Stimulated activated CD8-positive, alpha-beta memory T cell treated with anti-CD3 and anti-CD28 coated beads, Interleukin-2, amount 100 ng/mL, for 48 hours (primary cell): ENCODE measurements around the gene MECP2.
"Not testable (repeated sequence)": the region's sequence is repeated elsewhere in the genome, so short reads cannot be mapped to it uniquely, and the experiment has no call there.

Experiments used
- DNase-seq, 2 donors: peaks; one replicate each; pipeline ENCODE4 v3.0.0-alpha.2; 2020; ENCODE audit warnings: low read depth in 2 of 2

The MECP2 gene

DNA sequence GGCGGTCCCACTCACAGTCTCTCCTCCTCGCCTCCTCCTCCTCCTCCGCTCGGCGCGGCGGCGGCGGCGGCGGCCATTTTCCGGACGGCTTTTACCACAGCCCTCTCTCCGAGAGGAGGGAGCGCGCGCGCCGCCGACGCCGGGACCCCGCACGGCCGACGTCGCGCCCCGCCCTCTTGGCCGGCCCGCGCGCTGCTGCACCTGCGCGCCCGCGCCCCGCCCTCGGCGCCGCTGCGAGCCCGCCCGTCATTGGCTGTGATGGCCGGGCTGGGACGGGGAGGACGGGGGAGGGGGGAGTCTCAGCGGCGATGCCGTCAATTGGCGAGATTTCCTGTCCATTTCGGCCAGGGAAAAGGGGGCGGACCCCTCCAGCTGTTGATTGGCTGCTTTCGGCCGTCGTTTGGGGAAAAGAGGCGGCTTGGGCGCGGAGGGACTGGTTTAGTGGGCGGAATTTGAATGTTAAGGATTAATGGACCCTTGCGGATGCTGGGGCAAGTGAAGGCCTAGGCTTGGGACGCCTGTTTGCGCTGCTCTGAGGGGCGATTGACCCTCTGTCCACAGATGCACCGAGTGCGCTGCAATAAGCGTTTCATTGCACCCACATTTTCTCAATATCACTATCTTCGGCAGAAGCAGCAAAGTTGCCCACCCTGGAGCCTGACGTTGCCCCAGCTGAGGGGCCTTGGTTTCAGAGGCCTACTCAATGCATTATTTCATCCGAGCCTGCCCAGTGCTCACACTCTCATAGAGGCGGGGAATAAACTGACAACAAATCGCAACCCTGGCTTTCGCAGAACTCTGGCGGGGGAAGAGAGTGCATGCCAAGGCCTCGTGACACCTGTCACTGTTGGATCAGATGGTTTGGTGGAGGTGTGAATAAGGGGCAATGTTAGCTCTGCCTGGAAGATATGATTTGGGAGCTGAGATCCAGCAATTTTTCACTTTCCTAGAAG, at the start of gene MECP2:
Gene MECP2 (minus strand): TSS at position 129 of the 953 bp plus-strand sequence.
- DNase-seq = peak; percentile 80 to 81

- DNase-seq = not testable (repeated sequence)
Measured at GRCh38 chrX:154144010-154144409, 46.5 kb upstream of the MECP2 start, which contains the start of gene OPN1LW. Gene OPN1LW, plus strand, starts transcription at chrX:154144243. Its CDS starts 41 bp downstream, at chrX:154144284.

GRCh38 chrX:154142950-154143745, 45.6 kb upstream of the MECP2 start:
- no peak for DNase-seq

DNA sequence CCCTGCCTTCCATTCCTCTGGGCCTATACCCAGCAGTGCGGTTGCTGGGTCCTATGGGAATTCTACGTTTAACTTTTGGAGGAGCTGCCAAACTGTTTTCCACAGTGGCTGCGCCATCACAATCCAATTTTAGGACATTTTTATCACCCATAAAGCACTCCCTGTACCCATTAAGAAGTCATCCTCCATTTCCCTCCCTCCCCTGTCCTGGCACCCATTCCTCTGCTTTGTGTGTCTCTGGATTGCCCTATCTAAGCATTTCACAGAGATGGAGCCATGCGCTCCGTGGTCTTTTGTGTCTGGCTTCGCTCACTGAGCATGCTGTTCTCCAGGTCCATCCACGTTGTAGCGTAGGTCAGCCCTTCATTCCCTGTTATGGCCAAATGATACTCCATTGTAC, 44.9 kb upstream of the MECP2 start:
- DNase-seq = no peak

GRCh38 chrX:154140742-154141141, 43.2 kb upstream of the MECP2 start:
- no peak for DNase-seq

DNA sequence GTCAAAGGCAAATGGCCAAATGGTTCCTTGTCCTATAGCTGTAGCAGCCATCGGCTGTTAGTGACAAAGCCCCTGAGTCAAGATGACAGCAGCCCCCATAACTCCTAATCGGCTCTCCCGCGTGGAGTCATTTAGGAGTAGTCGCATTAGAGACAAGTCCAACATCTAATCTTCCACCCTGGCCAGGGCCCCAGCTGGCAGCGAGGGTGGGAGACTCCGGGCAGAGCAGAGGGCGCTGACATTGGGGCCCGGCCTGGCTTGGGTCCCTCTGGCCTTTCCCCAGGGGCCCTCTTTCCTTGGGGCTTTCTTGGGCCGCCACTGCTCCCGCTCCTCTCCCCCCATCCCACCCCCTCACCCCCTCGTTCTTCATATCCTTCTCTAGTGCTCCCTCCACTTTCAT, 42.7 kb upstream of the MECP2 start:
- no peak for DNase-seq

DNA sequence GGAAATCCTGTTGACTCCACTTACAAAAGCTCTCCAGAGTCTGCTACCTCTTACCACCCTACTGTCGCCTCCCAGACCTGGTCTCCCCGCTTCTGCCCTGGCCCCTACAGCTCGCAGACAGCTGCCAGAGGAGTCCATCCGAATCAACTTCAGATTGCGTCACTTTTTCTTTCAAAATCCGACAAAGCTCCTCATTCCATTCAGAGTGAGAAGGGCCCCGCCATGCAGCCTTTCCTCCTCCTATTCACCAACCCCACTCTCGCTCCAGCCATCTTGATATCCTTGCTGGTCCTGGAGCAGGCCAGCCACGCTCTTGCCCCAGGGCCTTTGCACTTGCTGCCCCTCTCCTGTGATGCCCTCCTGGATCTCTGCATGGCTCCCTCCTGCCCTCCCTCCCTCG, 41.3 kb upstream of the MECP2 start:
- no peak for DNase-seq

- peak; percentile 57 to 63 for DNase-seq
Measured at GRCh38 chrX:154136627-154137161, 39.2 kb upstream of the MECP2 start.

DNA sequence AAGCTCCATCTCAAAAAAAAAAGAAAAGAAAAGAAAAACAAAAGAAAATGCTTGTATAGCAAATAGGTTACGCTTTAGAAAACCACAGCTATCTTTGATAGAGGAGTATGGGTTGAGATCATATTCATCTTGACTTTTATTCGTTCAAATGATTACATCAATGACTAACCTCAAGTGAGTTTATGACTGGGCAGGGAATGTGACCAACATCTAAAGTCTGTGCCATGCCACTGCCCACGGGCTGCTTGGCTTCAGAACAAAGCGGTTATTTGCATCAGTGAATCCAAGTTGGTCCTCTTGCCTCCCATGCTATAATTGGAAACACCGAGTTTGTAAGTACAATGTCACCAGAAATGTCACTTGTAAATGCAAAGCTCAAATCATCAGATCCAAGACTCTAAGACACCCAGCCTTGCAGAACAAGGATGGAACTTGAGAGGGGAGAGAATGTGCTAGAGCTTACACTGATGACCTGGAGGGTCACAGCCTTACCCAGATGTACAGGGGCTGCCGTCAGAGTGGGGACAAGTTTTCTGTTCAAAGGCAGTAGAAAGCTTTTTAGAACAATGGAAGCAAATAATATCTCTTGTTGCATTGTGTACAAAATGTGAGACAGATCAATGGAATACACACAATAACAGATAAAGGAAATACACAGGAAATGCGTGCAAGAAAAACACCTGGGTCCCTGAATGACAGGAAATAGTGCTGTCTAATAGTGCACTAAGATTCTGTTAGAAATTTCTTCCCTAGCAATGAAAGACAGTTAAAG, 38.1 kb upstream of the MECP2 start:
- no peak for DNase-seq

- DNase-seq = no peak
Measured at GRCh38 chrX:154132366-154132765, 34.8 kb upstream of the MECP2 start.

DNA sequence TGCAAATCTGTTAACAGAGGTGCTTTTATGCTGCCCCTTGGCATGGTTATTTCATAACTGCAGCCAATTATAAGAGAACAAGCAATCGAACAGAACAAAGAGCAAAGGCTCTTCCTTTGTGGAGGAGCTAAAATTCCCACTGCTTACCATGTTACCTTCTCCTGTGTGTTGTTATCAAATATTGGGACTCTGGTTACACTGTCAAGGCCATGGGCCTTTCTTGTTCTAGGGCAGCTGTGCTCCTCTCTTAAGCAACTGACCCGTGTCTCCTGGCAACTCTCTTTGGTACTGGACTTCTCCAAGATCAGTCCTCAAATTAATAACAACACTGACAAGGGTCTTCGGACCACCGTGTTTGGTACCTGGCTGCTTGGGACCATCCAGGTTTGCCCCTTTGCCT, 34.4 kb upstream of the MECP2 start:
- no peak for DNase-seq

- no peak for DNase-seq
Measured at GRCh38 chrX:154126101-154126500, 28.6 kb upstream of the MECP2 start.

DNA sequence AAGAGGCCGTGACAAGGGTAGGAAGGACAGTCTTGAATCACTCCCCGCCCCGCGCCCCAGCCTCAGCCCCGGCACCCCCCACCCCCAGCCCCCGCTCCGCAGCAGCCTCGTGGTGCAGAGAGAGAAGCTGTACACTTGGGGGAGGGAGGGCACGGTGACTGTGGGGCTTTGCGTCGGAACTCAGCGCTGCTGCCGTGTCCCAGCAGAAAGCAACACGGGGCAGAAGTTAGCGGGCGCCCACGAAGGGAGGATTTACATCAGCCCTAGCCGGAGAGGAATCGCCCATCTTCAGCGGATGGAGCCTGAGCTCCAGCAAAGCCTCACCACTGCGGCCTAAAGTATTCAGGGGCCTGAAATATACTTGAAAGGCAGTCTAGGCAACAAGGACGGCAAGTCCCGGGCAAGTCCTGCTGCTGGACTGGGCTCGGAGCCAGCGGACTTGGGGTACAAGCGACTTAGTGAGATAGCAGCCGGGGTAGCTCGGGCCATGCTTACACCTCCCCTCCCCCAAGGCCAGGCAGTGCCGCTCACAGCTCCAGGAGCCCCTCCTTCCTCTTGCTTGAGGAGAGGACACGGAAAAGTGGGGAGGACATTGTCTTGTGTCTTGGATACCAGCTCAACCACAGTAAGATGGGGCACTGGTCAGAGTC, 28.0 kb upstream of the MECP2 start:
- DNase-seq = no peak

DNA sequence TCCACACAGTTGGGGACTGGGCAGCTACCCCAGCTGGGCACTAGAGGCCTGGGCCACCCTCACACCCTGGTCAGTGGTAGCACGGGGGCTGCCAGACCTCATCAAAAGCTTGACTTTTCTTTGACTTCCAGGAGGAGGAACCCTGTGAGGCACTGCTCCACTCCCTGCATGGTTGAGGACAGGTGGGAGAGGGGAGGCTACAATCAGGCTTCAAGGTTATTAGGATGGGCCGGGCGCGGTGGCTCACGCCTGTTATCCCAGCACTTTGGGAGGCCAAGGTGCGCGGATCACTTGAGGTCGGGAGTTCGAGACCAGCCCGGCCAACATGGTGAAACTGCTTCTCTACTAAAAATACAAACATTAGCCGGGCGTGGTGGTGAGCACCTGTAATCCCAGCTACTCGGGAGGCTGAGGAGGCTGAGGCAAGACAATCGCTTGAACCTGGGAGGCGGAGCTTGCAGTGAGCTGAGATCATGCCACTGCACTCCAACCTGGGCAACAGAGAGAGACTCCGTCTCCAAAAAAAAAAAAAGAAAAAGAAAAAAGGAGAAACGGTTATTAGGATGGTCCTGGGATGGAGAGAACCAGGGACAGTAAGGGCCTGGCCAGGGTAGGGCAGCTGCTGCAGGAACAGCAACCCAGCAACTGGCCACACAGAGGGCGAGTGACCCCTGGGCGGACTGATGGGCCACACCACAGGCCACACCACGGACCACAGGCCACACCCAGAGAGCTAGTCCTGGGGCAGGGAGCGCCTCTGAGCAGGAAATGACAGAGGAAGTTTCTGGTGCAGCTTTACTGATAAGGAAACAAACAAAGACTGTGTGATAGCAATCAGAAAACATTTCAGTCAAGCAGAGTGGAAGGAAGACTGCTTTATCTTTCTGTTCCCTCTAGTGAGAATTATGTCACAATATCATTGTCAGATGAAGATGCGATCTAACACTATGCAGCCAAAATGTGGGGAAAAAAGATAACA, 26.0 kb upstream of the MECP2 start:
- no peak for DNase-seq

DNA sequence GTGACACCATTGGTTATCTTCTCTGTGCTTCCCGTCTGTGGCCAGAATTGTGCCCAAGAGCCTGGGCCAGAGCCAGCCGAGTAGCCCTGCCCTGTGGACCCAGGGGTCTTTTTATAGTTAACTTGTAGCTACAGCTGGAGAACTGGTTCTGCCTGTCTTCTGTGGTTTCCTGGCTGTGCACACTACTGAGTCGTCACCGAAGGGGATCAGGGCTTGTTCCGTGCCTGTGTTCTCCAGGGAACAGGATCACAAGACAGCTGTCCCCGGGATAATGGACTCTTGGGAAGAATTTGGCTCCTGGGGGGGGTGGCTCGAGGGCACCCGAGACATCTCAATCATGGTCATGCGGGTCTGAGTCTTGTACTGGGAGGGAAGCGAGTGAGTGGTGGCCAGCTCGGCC, 24.4 kb upstream of the MECP2 start:
- no peak for DNase-seq

DNA sequence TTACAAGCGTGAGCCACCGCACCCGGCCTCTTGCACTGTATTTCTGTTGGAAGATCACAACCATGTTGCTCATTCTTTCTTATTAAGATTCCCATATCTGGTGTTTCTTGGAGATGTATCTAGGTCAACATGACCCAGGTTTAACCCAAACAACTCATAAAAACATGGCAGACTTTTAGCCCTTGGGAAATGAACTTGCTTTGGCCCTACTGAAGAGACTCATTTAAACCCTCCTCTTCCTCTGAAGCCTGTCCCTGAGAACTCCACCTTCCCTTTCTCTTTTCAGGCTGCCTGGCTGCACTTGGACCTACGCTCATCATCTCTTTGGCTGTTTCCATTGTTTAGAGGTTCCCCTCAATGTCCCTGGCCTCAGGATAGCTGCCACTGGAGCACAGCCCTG, 23.7 kb upstream of the MECP2 start:
- no peak for DNase-seq

DNA sequence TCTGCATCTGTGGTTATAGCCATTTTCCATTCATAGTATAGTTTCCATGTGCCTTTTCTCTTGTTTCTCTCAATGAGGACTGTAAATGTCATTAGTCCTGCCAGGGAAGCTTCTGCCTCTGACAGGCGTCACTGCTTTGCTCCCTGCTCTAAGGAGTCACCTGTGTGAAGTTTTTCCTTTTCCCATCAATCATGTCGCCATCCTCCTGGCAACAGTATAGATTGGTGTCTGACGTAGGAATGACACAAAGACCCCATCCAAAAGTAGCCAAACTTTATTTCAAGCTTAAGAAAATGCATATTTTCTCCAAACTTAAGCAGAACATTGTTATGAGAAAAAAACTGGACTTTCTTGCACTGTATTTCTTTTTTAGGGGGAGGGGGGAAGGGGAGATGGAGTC, 23.1 kb upstream of the MECP2 start:
- DNase-seq = no peak

DNA sequence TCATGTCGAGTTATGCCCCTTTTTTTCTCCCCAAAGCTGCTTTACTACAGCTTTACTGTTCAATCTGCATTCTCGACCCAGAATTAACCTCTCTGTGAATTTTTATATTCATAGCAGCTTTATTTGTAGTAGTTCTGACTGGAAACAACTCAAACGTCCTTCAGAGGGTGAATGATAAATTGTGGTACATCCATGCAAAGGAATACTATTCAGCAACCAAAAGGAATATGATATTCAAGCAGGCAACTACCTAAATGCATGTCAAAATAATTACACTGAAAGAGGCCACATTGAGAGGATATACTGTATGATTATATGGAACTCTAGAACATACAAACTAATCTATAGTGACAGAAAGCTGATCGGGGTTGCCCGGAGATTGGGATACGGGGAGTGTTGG, 20.0 kb upstream of the MECP2 start:
- no peak for DNase-seq

GRCh38 chrX:154116426-154117211, 19.1 kb upstream of the MECP2 start:
- no peak for DNase-seq
